Brain microvascular endothelial cell (primary cell): ENCODE measurements around the gene DET1.

Experiments used
- DNase-seq: peaks from one replicate; pipeline ENCODE4 v3.0.0-alpha.2; 2020
- H3K27ac ChIP-seq: fragments of 250-450 bp; sonication (Bioruptor Pico); 2 replicates; pipeline ENCODE4 v1.5.1; 2020; ENCODE audit warnings: mild to moderate bottlenecking, moderate library complexity
- H3K27me3 ChIP-seq: fragments of 250-450 bp; sonication (Bioruptor Pico); replicated peaks from 2 replicates; pipeline ENCODE4 v1.5.1; 2020; ENCODE audit warnings: mild to moderate bottlenecking
- H3K36me3 ChIP-seq: fragments of 250-450 bp; sonication (Bioruptor Pico); replicated peaks from 2 replicates; pipeline ENCODE4 v1.5.1; 2020; ENCODE audit warnings: mild to moderate bottlenecking
- H3K4me3 ChIP-seq: 2 replicates; pipeline ENCODE4 v1.5.1; 2011; ENCODE audit warnings: low read depth, mild to moderate bottlenecking, control low read depth, low read length, moderate library complexity
- in situ Hi-C: cut with HindIII; loops from 2 replicates; pipeline ENCODE4 v1.10.0; 2017; ENCODE audit warnings: low sequenced_read_pairs, low pct_ligation_motif_present
- TF ChIP-seq, protein P1 (sequence below): IDR thresholded peaks from 2 replicates; pipeline ENCODE4 v1.5.1; 2011; ENCODE audit warnings: low read depth, mild to moderate bottlenecking, moderate library complexity, low read length, control low read depth, inconsistent platforms; ENCODE audit errors: missing control alignments

Gene DET1

DNA sequence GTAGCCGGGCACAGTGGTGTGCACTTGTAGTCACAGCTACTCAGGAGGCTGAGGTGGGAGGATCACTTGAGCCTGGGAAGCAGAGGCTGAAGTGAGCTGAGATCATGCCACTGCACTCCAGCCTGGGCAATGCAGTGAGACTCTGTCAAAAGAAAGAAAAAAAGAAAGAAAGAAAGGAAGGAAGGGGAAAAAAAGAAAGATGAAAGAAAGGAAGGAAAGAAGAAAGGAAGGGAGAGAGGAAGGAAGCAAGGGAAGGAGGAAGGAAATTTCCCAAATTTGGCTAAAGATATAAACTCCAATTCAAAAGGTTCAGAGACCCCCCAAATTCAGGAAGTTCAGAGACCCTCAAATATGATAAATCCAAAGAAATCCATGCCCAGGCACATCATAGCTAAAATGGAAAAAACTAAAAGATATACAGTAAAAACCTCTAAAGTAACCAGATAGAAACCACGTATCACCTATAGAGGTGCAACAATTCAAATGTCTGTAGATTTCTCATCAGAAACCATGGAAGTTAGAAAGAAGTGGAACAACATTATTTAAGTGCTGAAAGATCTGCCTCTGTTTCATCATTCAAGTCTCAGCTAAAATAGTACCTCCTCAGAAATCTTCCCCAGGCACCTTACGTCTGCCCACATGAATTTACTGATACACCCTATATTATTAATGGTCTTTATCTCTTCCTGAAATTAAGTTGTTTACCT, 10.7 kb downstream of the DET1 start:
- DNase-seq, result no peak
- Histone ChIP-seq H3K27ac (no peak overlapping the region), H3K4me3 (no peak overlapping the region), H3K36me3 (no peaks in the 10 kb centered on the region), H3K27me3 (no peaks in the 10 kb centered on the region)
- TF ChIP-seq, protein P1, sequence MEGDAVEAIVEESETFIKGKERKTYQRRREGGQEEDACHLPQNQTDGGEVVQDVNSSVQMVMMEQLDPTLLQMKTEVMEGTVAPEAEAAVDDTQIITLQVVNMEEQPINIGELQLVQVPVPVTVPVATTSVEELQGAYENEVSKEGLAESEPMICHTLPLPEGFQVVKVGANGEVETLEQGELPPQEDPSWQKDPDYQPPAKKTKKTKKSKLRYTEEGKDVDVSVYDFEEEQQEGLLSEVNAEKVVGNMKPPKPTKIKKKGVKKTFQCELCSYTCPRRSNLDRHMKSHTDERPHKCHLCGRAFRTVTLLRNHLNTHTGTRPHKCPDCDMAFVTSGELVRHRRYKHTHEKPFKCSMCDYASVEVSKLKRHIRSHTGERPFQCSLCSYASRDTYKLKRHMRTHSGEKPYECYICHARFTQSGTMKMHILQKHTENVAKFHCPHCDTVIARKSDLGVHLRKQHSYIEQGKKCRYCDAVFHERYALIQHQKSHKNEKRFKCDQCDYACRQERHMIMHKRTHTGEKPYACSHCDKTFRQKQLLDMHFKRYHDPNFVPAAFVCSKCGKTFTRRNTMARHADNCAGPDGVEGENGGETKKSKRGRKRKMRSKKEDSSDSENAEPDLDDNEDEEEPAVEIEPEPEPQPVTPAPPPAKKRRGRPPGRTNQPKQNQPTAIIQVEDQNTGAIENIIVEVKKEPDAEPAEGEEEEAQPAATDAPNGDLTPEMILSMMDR, result no peak
- in situ Hi-C loops, result no loop called here

GRCh38 chr15:88535100-88535499, 11.4 kb downstream of the DET1 start:
- in situ Hi-C loops, result no loop called here
- Histone ChIP-seq H3K27ac (no peak overlapping the region), H3K36me3 (peaks cover 1% of the 10 kb centered on the region), H3K27me3 (no peaks in the 10 kb centered on the region), H3K4me3 (no peak overlapping the region)
- DNase-seq, result no peak
- TF ChIP-seq, protein P1, result no peak

- DNase-seq, result no peak
- H3K36me3 ChIP-seq, result peaks cover 7% of the 10 kb centered on the region
- TF ChIP-seq, protein P1, result no peak
- no peak overlapping the region for H3K4me3 ChIP-seq
- H3K27me3 ChIP-seq, result no peaks in the 10 kb centered on the region
- no peak overlapping the region for H3K27ac ChIP-seq
- in situ Hi-C loops, result no loop called here
Observed at GRCh38 chr15:88533376-88533775, 13.1 kb downstream of the DET1 start.

DNA sequence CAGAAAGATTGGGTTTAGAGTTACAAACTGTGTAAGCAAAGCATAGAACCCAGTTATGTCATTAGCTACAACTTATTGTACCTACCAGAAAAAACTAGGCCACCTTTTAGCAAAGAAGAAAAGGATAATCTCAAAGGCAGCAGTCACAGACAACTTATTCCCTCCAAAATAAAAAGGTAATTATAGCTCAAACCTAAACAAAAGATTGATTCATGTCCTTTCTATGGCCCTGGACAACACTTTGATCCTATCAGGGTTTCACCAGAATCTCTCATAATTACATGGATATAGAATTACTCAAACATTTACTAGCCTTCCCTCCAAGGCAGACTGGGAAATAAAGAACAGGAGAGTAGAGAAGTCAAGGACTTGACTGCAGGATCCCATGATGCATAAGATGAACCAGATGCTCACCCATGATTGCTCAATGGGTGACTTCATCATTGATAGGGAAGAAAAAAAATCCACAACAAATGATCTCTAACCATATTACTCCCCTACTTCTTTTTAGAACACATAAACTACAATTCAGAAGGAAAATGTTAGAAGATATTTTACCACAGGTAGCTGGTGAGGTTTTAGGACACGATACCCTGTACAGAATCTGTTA, 17.4 kb downstream of the DET1 start:
- Histone ChIP-seq H3K4me3 (no peak overlapping the region), H3K27me3 (no peaks in the 10 kb centered on the region), H3K36me3 (peaks cover 12% of the 10 kb centered on the region), H3K27ac (no peak overlapping the region)
- no peak for DNase-seq
- TF ChIP-seq, protein P1, result no peak
- in situ Hi-C loops, result no loop called here

- in situ Hi-C loops, result no loop called here
- Histone ChIP-seq H3K4me3 (no peak overlapping the region), H3K27ac (no peak overlapping the region), H3K36me3 (peaks cover 12% of the 10 kb centered on the region), H3K27me3 (no peaks in the 10 kb centered on the region)
- TF ChIP-seq, protein P1, result no peak
- DNase-seq, result no peak
Observed at GRCh38 chr15:88526247-88526879, 20.1 kb downstream of the DET1 start.
